Measurements from ENCODE around the gene ERG28.

Gene ERG28

DNA sequence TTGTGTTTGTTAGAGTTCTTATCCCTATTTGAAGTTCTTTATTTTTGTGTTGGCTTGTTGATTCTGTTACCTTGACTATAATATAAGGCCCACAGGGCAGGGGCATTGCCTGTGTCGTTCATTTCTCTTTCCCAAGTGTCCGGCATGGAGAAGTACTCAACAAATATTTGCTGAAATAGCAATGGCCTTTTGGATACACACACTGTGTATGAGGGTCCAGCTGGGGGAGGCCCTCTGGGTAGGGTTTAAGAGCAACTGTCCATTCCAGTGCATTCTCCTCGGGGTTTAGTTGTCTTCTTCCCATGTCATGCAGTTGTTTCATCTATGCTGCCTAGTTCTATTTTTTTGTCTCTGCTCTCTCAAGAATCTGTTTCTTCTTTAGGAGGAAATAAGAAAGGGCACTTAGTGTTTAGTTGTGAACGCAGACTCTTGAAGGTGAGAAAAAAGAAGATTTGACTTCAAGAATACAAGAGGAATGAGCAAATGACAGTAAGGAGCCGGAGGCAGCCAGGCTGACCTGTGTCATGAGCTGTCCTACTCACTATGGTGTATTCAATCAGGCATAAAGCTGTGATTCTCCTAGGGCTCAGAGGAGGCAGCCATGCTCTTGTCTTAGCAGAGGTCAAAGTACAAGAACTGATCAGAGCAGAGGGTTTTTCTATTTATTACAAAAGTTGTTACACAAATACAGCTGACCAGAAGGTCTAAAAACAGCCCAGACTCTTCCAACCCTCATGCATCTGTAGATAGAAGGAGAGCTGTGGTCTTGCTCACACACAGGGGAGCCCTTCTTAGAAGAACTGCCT lies 10.2 kb downstream of the ERG28 start:
- H3K36me3 ChIP-seq = peaks cover 41 to 80% (median 62%) of the 10 kb centered on the region in 11 experiments
- TF ChIP-seq Cebpa-rat (IDR thresholded peaks at IDR 0.05) = no peak

GRCh38 chr14:75649773-75650172 lies 10.9 kb downstream of the ERG28 start:
- Histone ChIP-seq H4K20me1 (peaks cover 0 to 4% (median 0%) of the 10 kb centered on the region in 11 experiments; a peak in 1 of 22 replicates), H3K27ac (no peak overlapping the region), H3K4me2 (no peak overlapping the region), H3K27me3 (no peaks in the 10 kb centered on the region), H3K9me3 (replicated peaks in 1 of 11) (no peaks in the 10 kb centered on the region), H3K4me3 (no peak overlapping the region), H3K9ac (no peak overlapping the region), H3K36me3 (peaks cover 41 to 81% (median 57%) of the 10 kb centered on the region in 11 experiments), H3K4me1 (peaks cover 0 to 11% (median 0%) of the 10 kb centered on the region in 10 experiments; a peak in 3 of 20 replicates)
- TF ChIP-seq Cebpa-rat (IDR thresholded peaks at IDR 0.05) = no peak

More for the DNA sequence above, 10.2 kb downstream of the ERG28 start:
- peaks cover 0 to 11% (median 0%) of the 10 kb centered on the region in 10 experiments; a peak in 3 of 20 replicates for H3K4me1 ChIP-seq
- H4K20me1 ChIP-seq = peaks cover 0 to 7% (median 0%) of the 10 kb centered on the region in 11 experiments; a peak in 1 of 22 replicates
- H3K27ac ChIP-seq = no peak overlapping the region
- H3K9me3 ChIP-seq (replicated peaks in 1 of 11) = no peaks in the 10 kb centered on the region
- H3K9ac ChIP-seq = no peak overlapping the region
- H3K4me3 ChIP-seq = no peak overlapping the region
- no peaks in the 10 kb centered on the region for H3K27me3 ChIP-seq
- no peak overlapping the region for H3K4me2 ChIP-seq

GRCh38 chr14:75649337-75649736 lies 11.3 kb downstream of the ERG28 start:
- no peak overlapping the region for H3K27ac ChIP-seq
- H3K4me2 ChIP-seq = no peak overlapping the region
- H3K36me3 ChIP-seq = peaks cover 41 to 85% (median 54%) of the 10 kb centered on the region in 11 experiments
- H3K9ac ChIP-seq = no peak overlapping the region
- no peaks in the 10 kb centered on the region for H4K20me1 ChIP-seq
- no peak overlapping the region for H3K4me3 ChIP-seq
- H3K27me3 ChIP-seq = no peaks in the 10 kb centered on the region
- peaks cover 0 to 11% (median 0%) of the 10 kb centered on the region in 10 experiments; a peak in 3 of 20 replicates for H3K4me1 ChIP-seq
- no peak for TF ChIP-seq Cebpa-rat (IDR thresholded peaks at IDR 0.05)
- H3K9me3 ChIP-seq (replicated peaks in 1 of 11) = no peaks in the 10 kb centered on the region

DNA sequence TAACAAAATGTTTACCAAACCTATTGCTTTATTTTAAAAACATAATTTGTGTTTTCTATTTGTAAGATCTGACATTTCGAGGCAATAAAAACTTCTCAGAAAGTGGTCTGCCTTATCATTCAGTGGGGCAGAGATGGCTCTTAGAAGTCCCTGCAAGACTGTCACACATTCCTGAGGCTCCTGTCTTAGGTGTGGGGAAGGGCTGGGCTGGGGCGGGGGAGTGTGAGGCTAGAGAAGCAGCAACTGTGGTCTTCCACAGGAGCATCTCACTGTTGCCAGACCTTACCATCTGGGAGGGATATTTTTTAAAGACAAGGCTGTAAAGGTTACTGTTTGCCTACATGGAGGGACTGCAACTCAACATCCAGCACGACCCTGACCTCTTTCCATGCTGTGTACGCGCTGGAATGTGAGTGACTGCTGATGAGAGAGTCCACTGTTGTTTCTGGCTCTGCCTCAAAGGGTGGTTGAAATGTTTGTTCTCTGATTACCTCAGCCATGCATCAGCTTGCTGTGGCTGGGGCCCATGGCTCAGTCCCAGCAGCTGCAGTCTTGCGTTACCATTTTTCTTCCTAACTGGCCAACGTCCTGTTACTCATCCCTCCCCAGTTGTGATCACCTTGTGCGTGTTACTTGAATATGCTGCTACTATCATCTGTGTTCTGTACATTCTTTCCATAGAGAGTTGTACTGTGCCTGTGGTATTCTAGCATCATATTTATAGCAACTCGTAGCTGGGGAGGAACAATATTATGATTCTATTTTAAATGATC lies 12.4 kb downstream of the ERG28 start:
- Histone ChIP-seq H3K27me3 (no peaks in the 10 kb centered on the region), H3K4me2 (no peak overlapping the region), H3K36me3 (peaks cover 37 to 91% (median 50%) of the 10 kb centered on the region in 11 experiments)

DNA sequence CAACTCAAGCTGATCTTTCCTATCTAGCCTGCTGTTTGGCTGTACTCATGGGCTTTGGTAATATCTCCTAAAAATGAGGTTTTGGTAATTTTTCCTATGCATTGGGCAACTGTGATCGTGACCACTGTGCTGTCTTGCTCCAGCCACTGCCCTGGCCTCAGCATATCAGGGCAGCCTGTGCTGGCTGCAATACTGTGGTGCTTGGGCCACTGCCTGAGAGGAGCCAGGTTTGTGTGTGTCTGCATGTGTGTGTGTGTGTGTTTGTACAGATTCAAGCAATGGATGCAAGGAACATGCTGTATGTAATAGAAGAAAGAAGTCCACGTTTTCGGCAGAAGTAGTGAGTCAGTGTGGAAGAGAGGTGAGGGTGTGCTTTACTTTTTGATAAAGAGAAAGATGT lies 13.0 kb downstream of the ERG28 start:
- H3K4me1 ChIP-seq = peaks cover 0 to 11% (median 0%) of the 10 kb centered on the region in 10 experiments; a peak in 3 of 20 replicates
- no peaks in the 10 kb centered on the region for H4K20me1 ChIP-seq
- H3K4me2 ChIP-seq = no peak overlapping the region
- no peak overlapping the region for H3K9ac ChIP-seq
- H3K36me3 ChIP-seq = peaks cover 33 to 94% (median 43%) of the 10 kb centered on the region in 11 experiments
- no peaks in the 10 kb centered on the region for H3K27me3 ChIP-seq
- no peak overlapping the region for H3K27ac ChIP-seq
- H3K9me3 ChIP-seq (replicated peaks in 1 of 11) = no peaks in the 10 kb centered on the region
- no peak overlapping the region for H3K4me3 ChIP-seq
- no peak for TF ChIP-seq Cebpa-rat (IDR thresholded peaks at IDR 0.05)

More for the DNA sequence above, 12.4 kb downstream of the ERG28 start:
- no peak overlapping the region for H3K27ac ChIP-seq
- H3K9ac ChIP-seq = no peak overlapping the region
- no peak for TF ChIP-seq Cebpa-rat (IDR thresholded peaks at IDR 0.05)
- peaks cover 0 to 11% (median 0%) of the 10 kb centered on the region in 10 experiments; a peak in 3 of 20 replicates for H3K4me1 ChIP-seq
- H3K4me3 ChIP-seq = no peak overlapping the region
- no peaks in the 10 kb centered on the region for H3K9me3 ChIP-seq (replicated peaks in 1 of 11)
- no peaks in the 10 kb centered on the region for H4K20me1 ChIP-seq

GRCh38 chr14:75646762-75647161 lies 13.9 kb downstream of the ERG28 start:
- H3K27me3 ChIP-seq = no peaks in the 10 kb centered on the region
- H3K4me1 ChIP-seq = peaks cover 0 to 5% (median 0%) of the 10 kb centered on the region in 10 experiments; a peak in 5 of 20 replicates
- no peak overlapping the region for H3K9ac ChIP-seq
- H3K4me3 ChIP-seq = no peak overlapping the region
- H3K27ac ChIP-seq = no peak overlapping the region
- no peaks in the 10 kb centered on the region for H3K9me3 ChIP-seq (replicated peaks in 1 of 11)
- no peak for TF ChIP-seq Cebpa-rat (IDR thresholded peaks at IDR 0.05)
- H3K36me3 ChIP-seq = peaks cover 26 to 94% (median 36%) of the 10 kb centered on the region in 11 experiments
- H4K20me1 ChIP-seq = no peaks in the 10 kb centered on the region
- H3K4me2 ChIP-seq = no peak overlapping the region

DNA sequence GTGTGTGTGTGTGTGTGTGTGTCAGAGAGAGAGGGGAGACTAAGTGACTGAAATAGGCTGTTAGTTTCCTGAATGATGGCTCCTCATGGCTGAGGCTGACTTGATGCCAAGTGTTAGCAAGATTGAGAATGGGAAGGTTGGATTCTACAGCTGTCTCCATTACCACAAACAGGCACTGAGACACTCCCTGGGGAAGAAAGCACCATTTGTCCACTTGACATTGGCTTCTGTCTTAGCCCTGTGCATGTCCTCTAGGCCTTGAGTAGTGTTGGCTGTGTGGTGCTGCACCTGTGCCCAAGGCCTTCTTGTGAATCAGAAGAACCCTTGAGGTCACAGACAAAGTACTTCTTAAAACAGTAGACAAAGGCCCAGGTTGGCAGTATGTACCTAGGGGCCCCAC lies 15.6 kb downstream of the ERG28 start:
- H3K4me3 ChIP-seq = no peak overlapping the region
- peaks cover 9 to 93% (median 19%) of the 10 kb centered on the region in 11 experiments for H3K36me3 ChIP-seq
- no peaks in the 10 kb centered on the region for H3K9me3 ChIP-seq (replicated peaks in 1 of 11)
- no peak overlapping the region for H3K4me2 ChIP-seq
- no peak overlapping the region for H3K27ac ChIP-seq
- no peaks in the 10 kb centered on the region for H3K27me3 ChIP-seq
- TF ChIP-seq Cebpa-rat (IDR thresholded peaks at IDR 0.05) = no peak
- H4K20me1 ChIP-seq = no peaks in the 10 kb centered on the region
- peaks cover 0 to 6% (median 0%) of the 10 kb centered on the region in 10 experiments; a peak in 2 of 20 replicates for H3K4me1 ChIP-seq
- H3K9ac ChIP-seq = no peak overlapping the region

DNA sequence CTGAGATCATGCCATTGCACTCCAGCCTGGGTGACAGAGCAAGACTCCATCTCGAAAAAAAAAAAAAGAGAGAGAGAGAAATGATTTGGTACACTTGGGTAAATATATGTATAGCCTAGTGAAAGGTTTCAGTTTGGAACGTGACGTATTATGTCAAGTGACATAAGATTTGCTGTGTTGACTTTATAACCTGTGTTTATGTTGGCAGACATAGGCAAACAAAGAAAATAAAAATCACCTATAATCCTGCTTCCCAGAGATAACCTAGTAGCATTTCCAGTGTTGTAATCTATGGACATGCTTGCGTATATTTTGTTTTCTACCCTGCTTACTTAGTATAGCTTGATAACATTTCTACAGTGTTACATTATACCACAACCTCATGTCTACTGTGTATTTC lies 16.7 kb downstream of the ERG28 start:
- TF ChIP-seq Cebpa-rat (IDR thresholded peaks at IDR 0.05) = no peak
- no peaks in the 10 kb centered on the region for H4K20me1 ChIP-seq
- H3K27ac ChIP-seq = no peak overlapping the region
- no peaks in the 10 kb centered on the region for H3K9me3 ChIP-seq (replicated peaks in 1 of 11)
- H3K9ac ChIP-seq = no peak overlapping the region
- no peak overlapping the region for H3K4me2 ChIP-seq
- H3K27me3 ChIP-seq = no peaks in the 10 kb centered on the region
- H3K36me3 ChIP-seq = peaks cover 0 to 93% (median 9%) of the 10 kb centered on the region in 11 experiments; a peak in 18 of 22 replicates
- H3K4me3 ChIP-seq = no peak overlapping the region
- peaks cover 0 to 6% (median 0%) of the 10 kb centered on the region in 10 experiments; a peak in 2 of 20 replicates for H3K4me1 ChIP-seq

DNA sequence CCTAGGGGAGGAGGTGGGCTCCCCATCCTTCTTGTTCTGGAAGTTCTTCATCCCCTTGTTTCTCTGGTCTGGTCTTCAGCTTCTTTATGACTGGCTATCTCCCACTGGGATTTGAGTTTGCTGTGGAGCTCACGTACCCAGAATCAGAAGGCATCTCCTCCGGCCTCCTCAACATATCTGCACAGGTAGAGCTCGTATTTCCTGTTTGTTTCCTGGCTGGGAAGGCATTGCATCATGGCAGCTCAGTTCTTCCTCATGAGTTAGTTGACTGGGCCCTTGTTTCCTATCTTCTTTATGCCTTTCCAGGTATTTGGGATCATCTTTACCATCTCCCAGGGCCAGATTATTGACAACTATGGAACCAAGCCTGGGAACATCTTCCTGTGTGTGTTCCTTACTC lies 19.8 kb downstream of the ERG28 start:
- Histone ChIP-seq H3K9me3 (replicated peaks in 1 of 11) (no peaks in the 10 kb centered on the region), H4K20me1 (no peaks in the 10 kb centered on the region; a peak in 1 of 22 replicates)

More for the DNA sequence above, 19.8 kb downstream of the ERG28 start:
- TF ChIP-seq Cebpa-rat (IDR thresholded peaks at IDR 0.05) = no peak
- Histone ChIP-seq H3K9ac (no peak overlapping the region), H3K4me1 (peaks cover 0 to 6% (median 0%) of the 10 kb centered on the region in 10 experiments; a peak in 2 of 20 replicates), H3K27ac (no peak overlapping the region), H3K27me3 (no peaks in the 10 kb centered on the region), H3K4me2 (no peak overlapping the region), H3K4me3 (no peak overlapping the region), H3K36me3 (peaks cover 0 to 79% (median 0%) of the 10 kb centered on the region in 11 experiments; a peak in 4 of 22 replicates)
